Astrocyte (in vitro differentiated cells and primary cell): Measurements from ENCODE around the gene CA14.

Experiments
- CTCF ChIP-seq: IDR thresholded peaks from 2 replicates; pipeline ENCODE4 v1.5.1; 2011; ENCODE audit warnings: low read depth, mild to moderate bottlenecking, inconsistent platforms, low read length, moderate library complexity; ENCODE audit not compliant: insufficient read depth
- EZH2 ChIP-seq: IDR thresholded peaks from 2 replicates; pipeline ENCODE4 v1.6.1; 2012; ENCODE audit warnings: mild to moderate bottlenecking, low read length, inconsistent platforms; ENCODE audit not compliant: insufficient read depth

- TF ChIP-seq CTCF (no peak), EZH2 (no peak)
Measured at GRCh38 chr1:150225546-150225945, 32.0 kb upstream of the CA14 start.
